GM19324 (cell line): Measurements from ENCODE around the gene ASIC1.

Experiments used
- ATAC-seq: cut with Tn5 transposase; IDR thresholded peaks from one replicate; pipeline ENCODE4 v1.9.1; 2021; ENCODE audit warnings: mild to moderate bottlenecking, moderate library complexity; ENCODE audit not compliant: unreplicated experiment, low FRiP score

ASIC1 gene

DNA sequence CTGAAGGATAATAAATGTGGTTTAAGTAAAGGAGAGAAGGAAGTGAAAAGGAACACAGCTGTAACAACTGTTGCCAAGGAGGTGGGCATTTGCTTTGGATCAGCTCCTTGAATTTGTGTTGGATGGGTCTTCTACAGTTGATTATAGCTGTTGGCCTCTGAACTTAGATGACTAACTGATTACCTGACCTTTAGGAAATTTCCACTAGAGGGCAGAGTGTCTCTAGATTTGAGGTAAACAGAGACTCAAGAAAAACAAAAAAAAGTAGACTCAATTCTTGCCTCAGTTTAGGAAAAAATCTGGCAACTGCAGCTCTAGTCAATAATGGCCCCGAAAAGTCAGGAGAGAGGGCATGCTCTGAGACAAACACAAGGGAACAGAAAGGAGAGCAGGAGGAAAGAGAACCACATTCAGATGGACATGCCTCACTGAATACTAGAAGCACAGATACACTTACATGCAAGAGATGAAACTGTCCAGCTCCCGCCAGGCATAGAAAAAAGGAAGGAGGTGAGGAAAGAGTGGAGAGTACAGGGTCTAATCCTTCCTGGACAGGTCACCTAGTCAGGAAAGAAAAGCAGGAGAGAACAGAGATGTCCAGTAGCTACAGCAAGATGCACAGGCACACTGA lies 75.2 kb downstream of the ASIC1 start:
- ATAC-seq = no peak
